Left lung (tissue), 10 donors: ENCODE measurements around the gene LANCL3. TPM values are rescaled to one million over a fixed set of nuclear protein-coding genes. Genes with fewer than 3 reads are reported as not detected.

Experiments used
- ATAC-seq: fragments of 200-7000 bp; cut with Tn5 transposase; one replicate; pipeline ENCODE4 v1.9.1; 2020; ENCODE audit warnings: moderate library complexity
- DNase-seq, 4 donors: peaks; one replicate each; pipeline ENCODE4 v3.0.0-alpha.2; 2013 to 2020
- H3K27ac ChIP-seq, 2 donors: fragments of 200-600 bp; sonication (generic) in 1 of 2; one replicate each; pipeline versions ENCODE4 v1.5.0 to v1.8.0; 2020 to 2021
- H3K27me3 ChIP-seq, 2 donors: fragments of 200-600 bp; sonication (generic) in 1 of 2; one replicate each; pipeline versions ENCODE4 v1.5.0 to v1.8.0; 2020 to 2021
- H3K36me3 ChIP-seq, 2 donors: fragments of 200-600 bp; sonication (generic) in 1 of 2; one replicate each; pipeline versions ENCODE4 v1.5.0 to v1.8.0; 2020 to 2021
- H3K4me1 ChIP-seq, 2 donors: fragments of 200-600 bp; one replicate each; pipeline ENCODE4 v1.8.0; 2021
- H3K4me3 ChIP-seq, 2 donors: fragments of 200-600 bp; sonication (generic) in 1 of 2; one replicate each; pipeline versions ENCODE4 v1.5.0 to v1.8.0; 2020 to 2021; ENCODE audit warnings: mild to moderate bottlenecking in 1 of 2
- H3K9me3 ChIP-seq, 2 donors: fragments of 200-600 bp; sonication (generic) in 1 of 2; one replicate each; pipeline versions ENCODE4 v1.5.0 to v1.8.0; 2020 to 2021
- intact Hi-C, 2 donors: fragments of 100-400 bp; cut with DNase I; formaldehyde crosslinking; loops; one replicate each; pipeline versions ENCODE4 v1.11.2 to v1.14.2; 2022
- polyA plus RNA-seq, 6 donors: library from polyadenylated mRNA; unstranded; fragments of 120-200 nt; gene quantifications; one replicate each; pipeline ENCODE4 v1.2.1, GENCODE V29; 2013; ENCODE audit not compliant: insufficient read length in 6 of 6
- total RNA-seq, 2 donors: library from RNA; stranded (reverse); fragmentation: NEBNext Ultra II Directional; extraction: Animal tissue kit (Norgen Biotek cat#: 25700); gene quantifications; one replicate each; pipeline ENCODE4 v1.2.1, GENCODE V29; 2021
- TF ChIP-seq, protein P1 (sequence below), 2 donors: fragments of 200-600 bp; sonication (generic) in 1 of 2; IDR thresholded peaks; one replicate each; pipeline versions ENCODE4 v1.5.0 to v1.8.0; 2021; ENCODE audit warnings: antibody characterized with exemption in 2 of 2
- donor health status: DM: no; HTN: yes; CAD: no.
- donor health status: DM: no; HTN: no; CAD: no.

Gene LANCL3
- total and polyA plus RNA-seq, 8 donors: 0.76 to 4.3 (median 3.4) TPM

- peaks cover 0 to 13% of the 10 kb centered on the region in 2 donors for H3K27me3 ChIP-seq
- no peak overlapping the region for H3K27ac ChIP-seq
- no peaks in the 10 kb centered on the region for H3K9me3 ChIP-seq
- DNase-seq: no peak
- no peaks in the 10 kb centered on the region for H3K36me3 ChIP-seq
- H3K4me1 ChIP-seq: no peaks in the 10 kb centered on the region
- TF ChIP-seq, protein P1, sequence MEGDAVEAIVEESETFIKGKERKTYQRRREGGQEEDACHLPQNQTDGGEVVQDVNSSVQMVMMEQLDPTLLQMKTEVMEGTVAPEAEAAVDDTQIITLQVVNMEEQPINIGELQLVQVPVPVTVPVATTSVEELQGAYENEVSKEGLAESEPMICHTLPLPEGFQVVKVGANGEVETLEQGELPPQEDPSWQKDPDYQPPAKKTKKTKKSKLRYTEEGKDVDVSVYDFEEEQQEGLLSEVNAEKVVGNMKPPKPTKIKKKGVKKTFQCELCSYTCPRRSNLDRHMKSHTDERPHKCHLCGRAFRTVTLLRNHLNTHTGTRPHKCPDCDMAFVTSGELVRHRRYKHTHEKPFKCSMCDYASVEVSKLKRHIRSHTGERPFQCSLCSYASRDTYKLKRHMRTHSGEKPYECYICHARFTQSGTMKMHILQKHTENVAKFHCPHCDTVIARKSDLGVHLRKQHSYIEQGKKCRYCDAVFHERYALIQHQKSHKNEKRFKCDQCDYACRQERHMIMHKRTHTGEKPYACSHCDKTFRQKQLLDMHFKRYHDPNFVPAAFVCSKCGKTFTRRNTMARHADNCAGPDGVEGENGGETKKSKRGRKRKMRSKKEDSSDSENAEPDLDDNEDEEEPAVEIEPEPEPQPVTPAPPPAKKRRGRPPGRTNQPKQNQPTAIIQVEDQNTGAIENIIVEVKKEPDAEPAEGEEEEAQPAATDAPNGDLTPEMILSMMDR (IDR thresholded peaks at IDR 0.05): no peak
- peak overlapping the region in 1 of 2 donors; percentile 36 for H3K4me3 ChIP-seq
- ATAC-seq: no peak
- intact Hi-C loops: no loop called here
These were observed 115.0 kb downstream of the LANCL3 start for GRCh38 chrX:37686369-37686995.

GRCh38 chrX:37686996-37687395 is 115.5 kb downstream of the LANCL3 start:
- H3K4me1 ChIP-seq: no peaks in the 10 kb centered on the region
- TF ChIP-seq, protein P1 (IDR thresholded peaks at IDR 0.05): no peak
- H3K27ac ChIP-seq: no peak overlapping the region
- DNase-seq: no peak
- H3K9me3 ChIP-seq: no peaks in the 10 kb centered on the region
- peaks cover 0 to 13% of the 10 kb centered on the region in 2 donors for H3K27me3 ChIP-seq
- ATAC-seq: no peak
- intact Hi-C loops: no loop called here
- H3K36me3 ChIP-seq: no peaks in the 10 kb centered on the region
- H3K4me3 ChIP-seq: no peak overlapping the region

- no peaks in the 10 kb centered on the region for H3K9me3 ChIP-seq
- TF ChIP-seq, protein P1 (IDR thresholded peaks at IDR 0.05): no peak
- H3K27me3 ChIP-seq: peaks cover 0 to 13% of the 10 kb centered on the region in 2 donors
- ATAC-seq (no peak), DNase-seq (no peak)
- no peak overlapping the region for H3K27ac ChIP-seq
- no peak overlapping the region for H3K4me3 ChIP-seq
- intact Hi-C loops: no loop called here
- H3K36me3 ChIP-seq: no peaks in the 10 kb centered on the region
- no peaks in the 10 kb centered on the region for H3K4me1 ChIP-seq
These were observed 118.7 kb downstream of the LANCL3 start for GRCh38 chrX:37690119-37690518.

DNA sequence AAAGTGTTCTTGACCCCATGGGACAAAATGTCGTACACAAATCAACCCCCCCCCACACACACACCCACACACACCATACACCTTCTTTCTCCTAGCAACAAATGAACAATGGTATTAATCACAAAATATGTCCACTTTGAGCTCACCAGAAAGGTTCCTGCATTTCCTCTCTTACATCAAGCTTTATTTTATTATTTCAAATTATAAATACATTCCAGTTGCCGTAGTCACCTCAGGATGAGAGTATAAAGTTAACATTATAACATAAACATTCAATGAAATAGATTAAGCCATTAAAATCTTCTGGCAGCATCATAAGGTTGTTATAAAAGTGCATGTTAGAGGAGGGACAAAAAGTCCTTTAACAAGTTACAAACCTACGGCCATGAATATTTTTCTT is 121.5 kb downstream of the LANCL3 start:
- Histone ChIP-seq H3K4me3 (no peak overlapping the region), H3K4me1 (no peaks in the 10 kb centered on the region), H3K36me3 (no peaks in the 10 kb centered on the region), H3K27ac (no peak overlapping the region), H3K27me3 (no peaks in the 10 kb centered on the region), H3K9me3 (no peaks in the 10 kb centered on the region)
- intact Hi-C loops: no loop called here
- no peak for ATAC-seq
- no peak for DNase-seq
- TF ChIP-seq, protein P1 (IDR thresholded peaks at IDR 0.05): no peak

DNA sequence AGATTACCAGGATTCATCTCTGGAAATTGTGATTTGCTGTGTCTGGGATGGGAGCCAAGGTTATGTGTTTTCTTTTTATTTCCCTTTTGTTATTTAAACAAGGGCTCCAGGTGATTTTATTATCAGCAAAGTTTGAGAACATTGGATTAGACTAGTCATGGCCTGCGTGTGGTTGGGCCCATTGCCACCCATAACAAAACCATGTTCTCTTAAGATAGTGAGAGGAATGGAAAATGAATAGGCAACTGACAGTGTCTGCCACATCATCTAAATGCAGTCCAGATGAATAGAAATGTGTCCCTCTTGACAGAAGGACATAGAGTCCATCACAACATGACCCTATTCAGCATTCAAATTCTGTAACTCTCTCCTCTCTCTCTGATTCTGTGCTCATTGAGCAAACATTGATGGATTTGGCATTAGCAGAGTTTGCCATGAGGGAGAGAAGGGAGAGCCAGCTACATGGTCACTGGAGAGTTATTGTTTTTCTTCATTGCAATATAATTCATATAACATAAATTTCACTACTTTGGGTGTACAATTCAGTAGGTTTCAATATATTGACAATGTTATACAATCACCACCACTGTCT is 125.8 kb downstream of the LANCL3 start:
- no peaks in the 10 kb centered on the region for H3K36me3 ChIP-seq
- no peaks in the 10 kb centered on the region for H3K9me3 ChIP-seq
- H3K27ac ChIP-seq: no peak overlapping the region
- no peak overlapping the region for H3K4me3 ChIP-seq
- H3K4me1 ChIP-seq: no peaks in the 10 kb centered on the region
- DNase-seq (no peak), ATAC-seq (no peak)
- intact Hi-C loops: no loop called here
- no peaks in the 10 kb centered on the region for H3K27me3 ChIP-seq
- TF ChIP-seq, protein P1 (IDR thresholded peaks at IDR 0.05): no peak
